LoVo (cell line): ENCODE data around the gene PRKCA.
A peak's percentile ranks its signal among the peaks of the same experiment; 100 is the strongest.
"Not testable (repeated sequence)": the region's sequence is repeated elsewhere in the genome, so short reads cannot be mapped to it uniquely, and the experiment has no call there.

ENCODE experiments used
- DNase-seq: peaks from one replicate; pipeline ENCODE4 v3.0.0-alpha.2; 2016; ENCODE audit warnings: low spot score

PRKCA gene

DNA sequence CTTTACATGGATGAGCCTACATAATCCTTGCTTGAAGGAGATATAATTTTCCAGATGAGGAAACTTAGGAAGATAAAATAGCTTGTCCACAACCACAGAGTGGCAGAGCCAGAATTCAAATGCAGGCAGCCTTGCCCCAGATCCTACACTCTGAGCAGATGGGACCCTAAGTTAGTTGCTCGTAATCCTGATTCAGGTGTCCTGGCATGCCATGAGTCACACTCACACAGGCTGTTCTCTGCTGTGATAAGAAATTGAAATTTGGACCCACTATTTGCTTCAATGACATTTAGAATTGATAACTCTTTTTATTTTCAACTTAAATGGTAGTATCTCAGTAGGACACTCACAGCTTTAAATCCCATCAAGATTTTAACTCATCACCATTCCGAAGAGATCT, 381.8 kb downstream of the PRKCA start:
- DNase-seq: no peak

DNA sequence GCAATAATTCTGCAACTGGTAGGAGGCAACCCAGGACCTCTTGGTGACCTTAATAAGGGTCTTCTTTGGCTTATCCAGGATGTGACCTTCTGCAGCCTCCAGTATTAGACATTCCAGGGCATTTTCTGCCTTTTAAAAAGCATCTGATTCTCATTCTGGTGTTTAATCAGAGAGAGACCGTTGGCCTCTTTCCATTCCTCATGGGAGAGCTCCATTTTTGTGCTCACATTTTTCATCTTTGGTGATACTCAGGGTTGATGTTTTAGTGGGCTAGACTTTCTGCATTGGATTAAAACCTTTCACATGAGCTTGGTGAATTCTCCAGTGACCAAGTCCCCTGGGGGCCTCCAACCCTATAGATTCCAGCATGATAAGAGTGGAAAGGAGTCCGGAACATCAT, 382.3 kb downstream of the PRKCA start:
- no peak for DNase-seq

DNA sequence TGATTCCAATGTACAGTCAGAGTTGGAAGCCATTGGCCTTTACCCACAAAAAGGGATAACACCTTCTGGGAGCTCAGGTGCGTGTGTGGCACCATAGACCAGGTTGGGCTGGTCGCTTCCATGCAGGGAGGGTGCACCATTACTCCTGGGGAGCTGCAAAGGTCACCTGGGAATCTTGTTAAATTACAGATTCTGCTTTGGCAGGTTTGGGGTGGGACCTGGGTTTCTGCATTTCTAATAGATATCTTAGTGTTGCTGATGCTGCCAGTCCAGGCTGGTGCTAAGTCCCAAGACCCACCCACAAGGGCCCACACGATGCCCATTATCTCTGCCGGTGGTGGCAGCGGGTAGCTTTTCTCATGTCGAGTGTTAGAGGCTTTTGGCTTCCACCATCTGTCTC, 384.2 kb downstream of the PRKCA start:
- no peak for DNase-seq

DNA sequence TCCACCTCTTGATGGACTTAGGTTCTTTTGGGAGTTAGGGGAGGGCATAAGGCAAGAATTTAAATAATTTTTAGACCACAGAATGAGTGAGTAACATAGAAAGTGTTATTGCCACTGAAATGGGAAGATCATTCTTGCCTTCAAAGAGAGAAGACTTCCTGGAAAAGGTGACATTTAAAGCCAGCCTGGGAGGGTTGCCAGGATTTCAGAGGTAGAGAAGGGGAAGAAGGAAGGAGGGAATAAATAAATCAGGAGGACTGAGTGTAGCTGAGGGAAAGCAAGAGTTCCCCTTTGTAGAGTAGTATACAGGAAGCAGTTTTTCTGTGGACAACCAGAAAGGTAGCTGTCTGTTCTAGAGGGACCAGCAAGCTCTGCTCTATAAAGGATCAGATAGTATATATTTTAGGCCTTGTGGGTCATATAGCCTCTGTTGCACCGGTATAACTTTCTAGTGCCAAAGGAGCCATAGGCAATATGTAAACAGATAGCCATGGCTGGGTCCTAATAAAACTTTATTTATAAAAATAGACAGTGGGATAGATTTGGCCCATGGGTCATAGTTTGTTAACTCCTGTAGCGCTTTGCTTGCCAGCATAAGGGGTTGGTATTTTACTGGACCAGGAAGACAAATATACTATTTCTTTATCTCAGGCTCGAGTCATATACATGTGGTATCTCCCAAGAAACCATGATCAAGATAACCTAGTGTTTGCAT, 385.3 kb downstream of the PRKCA start:
- no peak for DNase-seq

DNA sequence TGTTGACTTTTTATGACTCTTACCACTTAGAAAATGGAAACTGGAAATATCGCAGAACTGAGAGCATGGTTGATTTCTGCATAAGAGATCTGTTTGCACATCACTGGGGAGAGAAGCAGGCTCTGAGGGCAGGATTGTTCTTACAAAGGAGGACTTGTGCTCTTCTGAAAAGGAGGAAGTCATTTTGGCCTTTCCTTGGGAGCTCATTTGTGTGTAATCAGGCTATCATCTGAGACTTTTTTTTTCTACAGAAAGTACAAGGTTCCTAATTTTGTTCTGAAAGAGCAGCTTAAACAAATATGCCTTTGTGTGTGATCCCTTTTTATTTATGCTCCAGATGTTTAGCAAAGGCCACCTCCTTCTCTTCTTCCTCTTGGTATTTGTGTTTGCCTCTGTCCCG, 386.8 kb downstream of the PRKCA start:
- no peak for DNase-seq

DNA sequence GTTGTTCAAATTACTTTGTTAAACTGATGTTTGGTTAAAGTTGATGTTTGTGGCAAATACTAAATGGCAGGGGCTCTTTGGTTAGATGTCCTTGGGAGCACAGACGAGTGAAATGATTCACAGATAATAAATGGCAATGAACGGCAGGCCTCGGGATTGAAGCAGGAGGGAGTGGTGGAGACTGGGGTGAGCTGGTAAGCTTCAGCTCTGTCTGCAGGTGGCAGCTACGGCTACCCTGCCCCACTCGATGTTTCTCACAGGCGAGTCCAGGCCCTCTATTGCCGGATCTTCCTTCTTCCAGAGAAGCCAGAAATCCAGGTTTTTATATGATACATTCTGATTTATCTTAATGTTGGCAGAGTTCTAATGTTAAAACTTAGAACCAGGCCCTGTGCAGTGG, 387.8 kb downstream of the PRKCA start:
- no peak for DNase-seq

DNA sequence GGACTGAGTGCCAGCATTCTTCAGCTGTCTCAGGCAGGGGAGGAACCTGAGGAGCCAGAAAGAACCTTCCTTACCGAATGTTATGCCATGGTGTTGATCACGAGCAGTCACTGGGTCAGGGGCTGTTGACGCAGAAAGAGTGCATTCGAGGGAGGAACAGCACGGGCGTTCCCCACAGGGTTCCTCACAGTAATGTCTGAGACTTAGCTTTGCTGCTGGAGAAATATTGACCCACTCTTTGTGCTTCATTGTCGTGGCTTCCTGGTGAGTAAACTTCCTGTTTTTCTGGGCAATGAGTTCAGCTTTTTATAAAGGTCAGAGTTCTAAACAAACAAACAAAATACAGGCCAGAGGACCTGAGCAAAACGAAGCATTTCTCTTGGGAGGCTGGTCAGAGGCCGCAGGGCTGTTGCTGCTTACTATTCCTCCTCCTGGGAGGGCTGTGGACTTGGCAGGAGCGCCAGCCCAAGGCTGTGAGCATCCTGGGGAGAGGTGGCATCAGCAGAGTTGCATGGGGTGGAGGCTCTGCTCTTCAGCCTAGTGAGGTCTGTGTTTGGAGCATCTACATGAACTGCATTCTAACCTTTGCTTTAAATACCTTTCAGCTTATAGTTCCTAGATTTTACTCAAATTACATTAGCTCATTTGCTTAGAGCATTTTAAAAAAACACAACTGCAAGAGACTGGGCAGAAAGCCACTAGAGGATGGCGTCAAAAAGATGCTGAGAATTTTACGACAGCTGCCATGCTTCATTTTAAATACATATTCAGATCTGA, 389.4 kb downstream of the PRKCA start:
- DNase-seq: no peak

DNA sequence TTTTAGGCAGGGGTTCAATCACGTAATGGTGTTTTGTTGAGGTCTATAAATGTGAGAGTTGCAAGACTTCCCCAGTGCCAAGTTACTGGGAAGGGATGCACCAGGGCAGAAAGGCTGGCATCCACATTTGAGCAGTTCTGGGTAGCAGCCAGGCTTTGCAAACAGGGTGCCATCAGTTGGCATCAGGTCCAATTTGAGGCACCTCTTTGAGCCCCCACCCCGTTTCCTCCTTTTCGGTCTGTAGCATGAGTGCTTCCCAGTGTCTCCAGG, 389.9 kb downstream of the PRKCA start:
- DNase-seq: no peak

DNA sequence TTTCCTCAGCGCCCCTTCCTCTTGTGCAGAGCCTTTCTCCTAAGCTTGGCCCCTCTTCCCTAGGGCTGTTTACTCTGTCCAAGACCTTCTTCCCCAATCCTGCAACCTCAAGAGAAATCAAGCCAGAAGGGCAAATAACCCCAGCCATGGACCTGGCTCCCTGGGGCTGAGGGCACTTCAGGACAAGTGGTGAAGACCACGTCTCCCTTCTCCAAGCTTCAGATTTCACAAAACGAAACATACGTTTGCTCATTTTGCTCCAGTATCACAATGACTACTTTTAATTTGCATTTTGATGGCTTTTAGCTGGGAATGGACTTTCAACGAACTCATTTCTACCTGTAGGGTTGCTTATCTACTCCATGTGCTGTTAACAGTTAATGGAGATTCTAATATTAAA, 392.7 kb downstream of the PRKCA start:
- DNase-seq: no peak

DNA sequence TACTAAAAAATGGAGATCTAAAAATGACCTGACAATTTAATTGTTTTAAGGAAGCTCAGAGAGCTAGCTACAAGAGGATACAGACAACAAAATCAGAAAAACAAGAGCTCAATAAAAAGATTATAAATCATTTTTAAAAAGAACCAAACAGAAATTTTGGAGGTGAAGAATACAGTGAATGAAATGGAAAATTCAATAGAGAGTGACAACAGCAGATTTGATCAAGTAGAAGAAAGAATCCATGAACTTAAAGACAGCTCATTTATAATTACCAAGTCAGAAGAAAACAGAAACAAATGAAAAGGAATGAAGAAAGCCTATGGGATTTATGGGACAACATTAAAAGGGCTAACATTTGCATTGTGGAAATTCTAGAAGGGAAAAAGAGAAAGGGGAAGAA, 395.9 kb downstream of the PRKCA start:
- no peak for DNase-seq

DNA sequence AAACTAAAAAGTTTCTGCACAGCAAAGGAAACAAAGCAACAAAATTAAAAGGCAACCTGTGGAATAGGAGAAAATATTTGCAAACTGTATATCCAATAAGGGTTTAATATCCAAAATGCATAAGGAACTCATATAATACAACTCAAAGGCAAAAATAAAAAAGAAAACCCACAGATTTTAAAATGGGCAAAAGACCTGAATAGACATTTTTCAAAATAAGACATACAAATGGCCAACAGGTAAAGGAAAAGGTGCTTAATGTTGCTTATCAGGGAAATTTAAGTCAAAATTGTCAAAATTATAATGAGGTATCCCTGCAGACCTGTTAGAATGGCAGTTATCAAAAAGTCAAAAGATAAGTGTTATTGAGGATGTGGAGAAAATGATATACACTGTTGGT, 399.0 kb downstream of the PRKCA start:
- DNase-seq: no peak

DNA sequence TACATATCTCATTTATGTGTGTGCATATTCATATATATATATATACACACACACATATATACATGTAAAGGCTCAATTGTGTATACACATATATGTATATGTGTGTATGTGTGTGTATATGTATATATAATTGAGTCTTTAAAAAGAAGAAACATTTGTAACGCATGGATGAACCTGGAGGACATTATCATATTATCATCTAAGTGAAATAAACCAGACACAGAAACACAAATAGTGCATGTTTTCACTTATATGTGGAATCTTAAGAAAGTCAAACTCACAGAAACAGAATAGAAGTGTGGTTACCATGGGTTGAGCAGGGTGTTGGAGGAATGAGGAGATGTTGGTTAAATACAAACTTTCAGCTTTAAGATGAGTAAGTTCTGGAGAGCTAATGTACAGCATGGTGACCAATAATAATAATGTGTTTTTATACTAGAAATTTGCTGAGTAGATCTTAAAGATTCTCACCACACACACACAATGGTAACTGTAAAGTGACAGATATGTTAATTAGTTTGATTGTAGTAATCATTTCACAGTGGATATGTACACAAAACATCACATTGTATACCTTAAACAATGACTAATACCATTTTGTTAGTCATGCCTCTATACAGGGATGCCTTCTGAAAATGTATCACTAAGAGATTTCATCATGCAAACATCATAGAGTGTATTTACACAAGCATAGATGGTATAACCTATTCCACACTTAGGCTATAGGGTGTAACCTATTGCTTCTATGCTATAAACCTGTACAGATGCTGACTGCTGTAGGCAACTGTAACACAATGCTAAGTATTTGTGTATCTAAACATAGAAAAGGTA, 399.9 kb downstream of the PRKCA start:
- peak; percentile 67 for DNase-seq

DNA sequence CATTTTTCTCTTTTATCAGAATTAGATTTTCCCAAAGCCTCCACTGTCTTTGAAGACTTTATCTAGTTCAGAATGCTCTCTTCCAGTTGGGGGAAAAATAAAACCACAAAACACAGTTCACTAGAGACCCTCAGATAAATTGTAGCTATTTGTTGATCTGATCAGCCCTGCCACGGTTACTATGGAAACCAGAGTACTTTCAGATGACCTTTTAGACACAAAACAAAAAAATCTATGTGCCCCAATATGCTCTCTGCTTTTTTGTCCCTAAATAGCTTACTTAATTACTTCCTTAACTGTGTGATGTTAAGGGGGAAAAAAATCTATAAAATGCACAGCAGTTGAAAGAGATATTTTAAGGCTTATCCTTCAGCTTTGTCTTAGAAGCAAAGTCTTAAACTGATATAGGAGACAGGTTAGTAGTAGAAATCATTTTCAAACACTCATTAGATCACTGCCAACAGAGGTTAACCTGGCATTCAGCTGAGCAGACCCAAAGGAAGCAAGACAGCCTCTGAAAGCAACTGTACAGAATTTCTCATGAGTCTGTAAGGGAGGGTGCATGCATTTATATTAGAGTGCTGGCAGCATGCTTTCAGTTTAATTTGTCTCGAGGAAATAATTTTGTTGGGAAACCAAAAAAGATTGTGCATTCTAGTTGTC, 402.6 kb downstream of the PRKCA start:
- no peak for DNase-seq

DNA sequence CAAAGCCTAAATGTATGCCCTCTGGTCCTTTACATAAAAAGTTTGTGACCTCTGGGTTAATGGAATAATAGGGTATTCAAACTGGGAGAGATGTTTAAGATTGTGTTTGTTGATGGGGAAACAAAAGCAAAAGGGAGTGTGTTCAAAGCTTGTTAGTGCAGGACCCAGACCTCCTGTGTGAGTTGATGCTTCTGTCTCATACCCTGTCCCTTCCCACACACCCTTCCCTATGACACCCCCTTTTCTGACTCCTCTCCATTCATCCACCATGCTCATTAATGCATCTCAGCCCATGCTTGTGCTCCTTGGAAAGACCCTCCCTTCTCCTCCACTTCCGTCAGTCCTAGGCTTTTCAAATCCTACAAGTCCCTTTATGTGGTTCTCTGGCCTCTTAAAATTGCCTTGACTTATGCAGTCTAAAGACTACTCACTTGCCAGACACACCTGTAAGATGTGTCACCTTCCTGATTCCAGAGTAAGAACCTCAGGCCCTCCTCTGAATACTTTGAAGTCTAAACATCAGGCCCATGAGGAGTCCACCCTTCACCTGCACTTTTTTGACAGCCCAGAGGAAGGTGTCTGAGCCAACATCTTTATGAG, 404.5 kb downstream of the PRKCA start:
- no peak for DNase-seq

DNA sequence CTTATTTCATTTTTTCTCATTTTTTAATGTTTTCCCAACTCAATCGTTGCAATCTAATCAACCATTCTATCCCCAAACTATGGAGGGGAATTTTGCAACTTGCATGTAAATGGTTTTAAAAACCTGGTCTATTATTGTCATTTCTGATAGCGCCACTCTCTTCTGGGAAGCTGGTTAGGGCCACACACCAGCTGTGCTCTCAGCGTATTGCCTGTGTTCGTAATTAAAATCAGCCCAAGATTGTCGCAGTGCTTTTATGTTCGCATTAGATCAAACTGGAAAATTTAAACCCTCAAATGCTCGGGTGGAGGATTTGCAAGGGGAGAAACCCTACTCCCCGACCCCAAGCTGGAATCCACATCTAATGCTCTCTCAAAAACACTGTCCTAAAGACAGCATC, 409.0 kb downstream of the PRKCA start:
- DNase-seq: no peak

DNA sequence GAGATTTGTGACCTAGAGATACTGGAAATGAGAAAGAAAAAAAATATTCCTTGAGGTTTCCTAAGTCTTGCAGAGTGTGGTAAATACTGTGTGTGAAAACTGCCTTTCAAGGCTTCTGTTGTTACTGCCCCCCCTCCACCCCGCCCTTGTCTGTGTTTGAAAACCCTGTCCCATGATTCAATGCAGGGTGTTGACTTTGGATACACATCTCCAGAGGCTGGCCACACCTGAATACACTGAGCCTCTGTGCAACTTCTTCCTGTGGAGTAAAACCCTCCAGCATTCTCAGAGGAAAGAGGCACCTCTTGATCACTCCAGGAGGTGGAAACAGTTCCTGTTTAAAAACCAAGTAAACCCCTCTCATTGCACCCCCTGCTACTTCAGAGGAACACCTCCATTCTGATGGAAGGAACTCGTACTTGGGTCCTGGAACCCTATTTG, 409.5 kb downstream of the PRKCA start:
- peak; percentile 33 for DNase-seq

DNA sequence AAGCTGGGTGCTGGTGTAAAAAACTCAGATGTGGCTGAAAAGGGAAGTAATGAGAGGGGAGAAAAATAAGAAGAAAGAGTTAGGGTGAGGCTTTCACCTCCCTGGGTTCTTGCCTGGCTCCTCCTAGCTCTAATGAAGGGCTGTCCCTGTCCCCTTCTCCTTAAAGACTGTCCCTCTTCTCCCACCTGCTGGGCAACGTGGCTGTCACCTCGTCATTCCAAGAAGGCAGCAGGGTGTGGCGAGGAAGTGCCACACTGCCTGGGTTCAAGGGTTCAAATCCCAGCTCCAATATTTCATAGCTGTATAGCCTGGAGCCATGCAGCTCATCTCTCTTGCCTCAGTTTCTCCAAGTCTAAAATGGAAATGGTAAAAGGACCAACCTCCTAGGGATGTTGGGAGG, 410.0 kb downstream of the PRKCA start:
- no peak for DNase-seq

DNA sequence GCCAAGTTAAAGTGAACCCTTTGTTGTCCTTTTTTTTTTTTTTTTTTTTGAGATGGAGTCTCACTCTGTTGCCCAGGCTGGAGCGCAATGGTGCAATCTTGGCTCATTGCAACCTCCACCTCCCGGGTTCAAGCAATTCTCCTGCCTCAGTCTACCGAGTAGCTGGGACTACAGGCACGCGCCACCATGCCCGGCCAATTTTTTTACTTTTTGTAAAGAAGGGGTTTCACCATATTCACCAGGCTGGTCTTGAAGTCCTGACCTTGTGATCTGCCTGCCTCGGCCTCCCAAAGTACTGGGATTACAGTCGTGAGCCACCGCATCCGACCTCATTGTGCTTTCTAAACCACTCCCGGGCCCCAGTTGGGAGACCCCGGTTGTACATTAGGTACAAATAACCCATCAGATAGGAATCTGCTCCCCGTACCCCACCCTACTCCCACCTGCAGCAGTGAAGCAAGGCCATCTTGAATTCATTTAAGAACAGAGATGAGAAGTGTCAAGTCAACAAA, 410.7 kb downstream of the PRKCA start:
- not testable (repeated sequence) for DNase-seq

DNA sequence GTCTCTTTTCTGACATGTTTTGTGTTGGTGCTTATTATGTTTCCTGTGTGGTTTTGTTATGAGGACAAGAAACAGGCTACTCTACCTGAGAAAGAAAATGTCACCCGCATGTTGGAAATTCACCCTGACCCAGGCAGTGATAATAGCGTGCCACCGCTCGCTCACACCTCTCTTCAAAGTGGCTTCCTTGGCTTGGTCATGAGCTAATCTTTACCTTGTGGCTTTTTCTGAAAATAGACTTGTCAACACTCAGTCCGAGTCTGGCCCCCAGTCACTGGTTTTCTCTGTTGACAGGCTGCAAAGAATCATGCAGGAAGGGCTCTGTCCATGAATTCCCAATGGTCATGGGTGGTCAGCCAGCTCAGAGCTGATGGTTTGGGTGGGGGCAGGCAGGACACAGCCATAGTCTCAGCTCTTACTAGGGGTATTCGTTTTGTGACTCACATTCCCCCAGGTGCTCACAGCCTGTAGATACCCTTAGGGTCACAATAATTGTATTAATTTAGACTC, 411.2 kb downstream of the PRKCA start:
- no peak for DNase-seq

DNA sequence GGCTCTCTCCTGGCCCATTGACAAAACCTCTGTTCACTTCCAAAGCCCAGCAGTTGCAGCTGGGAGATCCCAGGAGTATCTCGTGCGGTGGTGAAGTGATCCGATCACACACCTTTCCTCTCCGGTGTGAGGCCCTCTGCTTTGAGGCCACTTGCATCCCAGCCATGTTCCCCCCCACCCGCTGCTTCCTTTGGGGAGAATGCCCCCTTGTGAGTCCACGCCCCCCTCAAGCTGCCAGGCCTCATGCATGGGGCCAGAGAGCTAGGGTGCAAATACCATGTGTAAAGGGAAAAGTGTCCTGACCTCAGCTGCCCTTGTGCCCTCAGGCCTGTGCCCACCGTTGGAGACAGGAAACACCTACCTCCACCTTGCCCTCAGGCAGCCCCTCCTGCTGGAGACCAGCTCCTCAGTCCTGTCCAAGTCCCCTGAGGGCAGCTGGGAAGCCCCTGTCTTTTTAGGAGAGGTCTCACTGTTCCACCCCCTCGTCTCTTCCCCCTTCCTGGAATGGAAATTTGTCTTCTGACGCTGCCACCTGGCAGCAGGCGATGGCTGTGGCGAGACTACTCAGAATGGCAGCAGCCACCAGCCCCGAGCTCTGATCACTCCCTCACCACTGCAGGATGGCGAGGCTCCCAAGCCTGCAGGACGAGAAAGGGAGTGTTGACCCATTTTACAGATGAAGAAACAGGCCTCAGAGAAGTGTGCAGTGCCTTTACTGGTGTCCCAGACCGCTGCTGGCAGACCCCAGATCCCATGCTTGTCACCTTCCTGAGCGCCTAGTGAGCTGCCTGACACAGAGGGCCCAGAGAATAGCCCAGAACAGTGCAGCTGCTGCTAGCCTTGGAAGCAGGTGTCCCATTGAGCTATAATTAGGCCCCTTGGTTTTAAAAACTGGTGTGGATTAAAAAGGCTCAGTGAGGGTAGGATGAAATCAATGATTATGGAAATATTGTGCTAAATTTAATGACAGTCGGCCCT, 411.9 kb downstream of the PRKCA start:
- DNase-seq: no peak
